Measurements from ENCODE around the gene FOXP1.

The FOXP1 gene

DNA sequence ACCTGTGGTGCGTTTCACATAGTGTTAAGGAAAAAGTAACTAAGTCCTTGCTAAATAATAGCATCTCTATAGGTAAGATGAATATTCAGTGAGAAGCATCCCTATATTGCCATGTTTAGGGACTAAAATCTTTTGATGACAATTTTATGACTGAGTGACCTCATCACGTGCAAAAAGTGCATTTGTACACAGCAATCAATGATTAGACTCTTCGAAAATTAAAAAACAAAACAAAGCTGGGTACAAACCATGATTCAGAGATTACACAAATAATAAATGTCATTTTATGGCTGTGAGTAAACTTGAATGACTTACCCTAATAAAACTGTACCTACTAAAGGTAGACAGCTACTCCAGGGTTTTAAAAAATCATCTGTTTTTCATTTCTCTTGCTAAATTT is 505.3 kb downstream of the FOXP1 start:
- no peak for TF ChIP-seq ZNF274 (IDR thresholded peaks at IDR 0.05; ENCODE audit: low read depth, low read length)
- no peak overlapping the region for H3K4me3 ChIP-seq (ENCODE audit: low read length)

DNA sequence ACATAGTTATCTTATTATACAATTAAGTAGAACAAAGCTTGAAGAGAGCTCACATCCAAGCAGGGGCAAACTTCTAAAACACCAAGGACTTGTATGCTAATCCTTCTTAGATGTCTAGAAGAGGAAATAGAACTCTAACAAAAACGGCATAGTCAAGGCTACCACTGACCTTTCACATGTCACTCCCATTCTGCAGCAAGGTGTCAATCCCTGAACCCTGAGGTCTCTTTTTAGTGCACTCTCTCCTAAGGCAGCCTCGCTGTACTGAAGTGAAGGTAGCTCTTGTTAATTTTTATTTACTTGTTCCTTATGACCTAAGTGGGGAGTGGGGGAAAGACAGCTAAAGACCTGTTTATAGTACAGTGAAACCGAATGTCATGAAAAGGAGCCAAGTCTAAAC is 506.5 kb downstream of the FOXP1 start:
- no peak for TF ChIP-seq ZNF274 (IDR thresholded peaks at IDR 0.05; ENCODE audit: low read depth, low read length)
- no peak overlapping the region for H3K4me3 ChIP-seq (ENCODE audit: low read length)

DNA sequence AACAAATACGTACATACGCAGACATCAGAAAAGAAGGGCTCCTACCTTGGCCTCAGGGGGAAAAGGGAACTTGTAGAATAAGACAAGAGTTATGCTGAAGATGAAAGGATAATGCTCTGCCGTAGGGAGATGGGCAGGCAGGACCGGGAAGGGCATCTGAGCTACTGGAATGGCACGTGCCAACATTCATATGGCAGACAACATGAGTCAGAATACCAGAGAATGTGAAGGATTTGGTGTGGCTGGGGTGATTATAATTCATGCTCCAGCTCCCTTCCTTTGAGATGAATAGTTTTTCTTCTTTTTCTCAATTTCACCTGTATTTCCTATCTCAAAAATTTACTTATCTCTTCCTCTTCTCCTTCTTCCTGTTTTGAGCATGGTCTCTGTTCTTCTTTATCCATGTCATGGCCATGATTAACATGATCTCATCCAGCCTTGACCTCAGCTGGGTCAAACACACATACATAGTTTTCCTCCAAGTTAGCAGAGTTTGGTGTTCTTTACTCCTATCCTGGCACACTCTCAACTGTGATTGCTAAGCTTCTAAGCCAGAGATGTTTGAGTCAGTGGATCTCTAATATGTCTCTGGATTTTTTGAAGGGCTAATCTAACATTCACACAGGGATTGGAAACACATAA is 507.0 kb downstream of the FOXP1 start:
- TF ChIP-seq ZNF274 (IDR thresholded peaks at IDR 0.05; ENCODE audit: low read depth, low read length): no peak
- no peak overlapping the region for H3K4me3 ChIP-seq (ENCODE audit: low read length)

DNA sequence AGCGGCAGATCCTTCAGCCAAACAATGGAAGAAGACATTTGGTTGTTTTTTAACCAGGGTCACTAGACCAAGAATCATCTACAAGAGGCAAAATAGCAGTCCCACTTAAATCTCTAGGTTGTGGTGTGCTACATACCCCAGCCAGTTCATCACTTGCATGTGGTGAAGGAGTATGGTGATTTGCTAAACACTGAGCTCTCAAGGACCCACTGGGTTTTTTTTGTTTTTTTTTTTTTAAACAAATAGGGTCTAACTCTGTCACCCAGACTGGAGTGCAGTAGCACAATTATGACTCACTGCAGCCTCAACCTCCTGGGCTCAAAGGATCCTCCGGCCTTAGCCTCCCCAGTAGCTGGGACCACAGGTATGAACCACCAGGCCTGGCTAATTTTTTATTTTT is 508.0 kb downstream of the FOXP1 start:
- H3K4me3 ChIP-seq (ENCODE audit: low read length): no peak overlapping the region
- no peak for TF ChIP-seq ZNF274 (IDR thresholded peaks at IDR 0.05; ENCODE audit: low read depth, low read length)

DNA sequence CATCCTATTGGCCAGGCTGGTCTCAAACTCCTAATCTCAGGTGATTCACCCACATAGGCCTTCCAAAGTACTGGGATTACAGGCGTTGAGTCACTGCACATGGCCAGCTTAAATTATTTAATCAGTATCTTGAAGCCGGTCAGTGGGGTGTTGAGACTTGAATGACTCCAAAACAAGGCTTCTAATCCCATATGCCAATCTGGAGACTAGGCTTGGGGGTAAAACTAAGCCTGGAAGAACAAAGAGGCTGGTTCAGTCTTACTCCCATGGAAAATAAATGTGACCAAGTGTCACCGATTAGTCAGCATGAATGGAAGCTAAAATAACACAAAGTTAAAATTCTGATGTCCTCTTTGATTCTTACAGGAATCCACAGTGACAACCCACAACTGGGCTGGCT is 509.1 kb downstream of the FOXP1 start:
- no peak overlapping the region for H3K4me3 ChIP-seq (ENCODE audit: low read length)
- no peak for TF ChIP-seq ZNF274 (IDR thresholded peaks at IDR 0.05; ENCODE audit: low read depth, low read length)

DNA sequence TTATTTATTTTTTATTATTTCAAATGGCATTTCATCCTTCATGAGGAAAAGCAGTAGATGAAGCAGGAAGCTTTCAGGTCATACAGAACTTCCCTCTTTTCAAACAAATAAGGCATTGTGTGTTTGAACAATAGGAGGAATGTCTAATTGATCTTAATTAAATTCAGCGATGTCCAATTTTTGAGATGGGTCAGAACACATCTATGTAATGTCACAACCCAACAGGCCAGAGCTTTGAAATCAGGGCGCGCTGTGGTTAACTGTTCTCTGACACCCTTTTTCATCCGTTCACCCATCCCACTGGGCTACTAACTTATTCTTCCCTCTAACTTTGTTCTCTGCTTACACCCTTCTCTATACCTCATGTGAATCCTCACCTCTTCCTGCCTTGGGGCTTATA is 510.5 kb downstream of the FOXP1 start:
- no peak overlapping the region for H3K4me3 ChIP-seq (ENCODE audit: low read length)
- TF ChIP-seq ZNF274 (IDR thresholded peaks at IDR 0.05; ENCODE audit: low read depth, low read length): no peak

DNA sequence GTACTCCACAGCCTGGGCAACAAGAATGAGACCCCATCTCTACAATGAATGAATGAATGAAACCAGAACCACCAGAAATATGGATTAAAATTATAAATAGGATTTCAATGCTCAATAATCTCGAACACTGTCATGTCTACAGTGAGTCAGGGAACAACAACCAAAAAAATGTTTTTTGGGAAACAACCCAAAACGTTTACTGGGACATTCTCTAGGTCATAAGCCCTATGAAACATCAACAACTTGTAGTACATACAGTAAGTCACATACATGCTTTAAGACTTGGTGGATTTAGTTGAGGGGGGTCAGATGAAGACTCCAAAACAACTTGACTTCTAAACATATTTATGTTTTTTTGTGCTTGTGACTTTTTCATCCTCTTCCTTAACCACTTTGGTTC is 511.2 kb downstream of the FOXP1 start:
- TF ChIP-seq ZNF274 (IDR thresholded peaks at IDR 0.05; ENCODE audit: low read depth, low read length): no peak
- no peak overlapping the region for H3K4me3 ChIP-seq (ENCODE audit: low read length)

DNA sequence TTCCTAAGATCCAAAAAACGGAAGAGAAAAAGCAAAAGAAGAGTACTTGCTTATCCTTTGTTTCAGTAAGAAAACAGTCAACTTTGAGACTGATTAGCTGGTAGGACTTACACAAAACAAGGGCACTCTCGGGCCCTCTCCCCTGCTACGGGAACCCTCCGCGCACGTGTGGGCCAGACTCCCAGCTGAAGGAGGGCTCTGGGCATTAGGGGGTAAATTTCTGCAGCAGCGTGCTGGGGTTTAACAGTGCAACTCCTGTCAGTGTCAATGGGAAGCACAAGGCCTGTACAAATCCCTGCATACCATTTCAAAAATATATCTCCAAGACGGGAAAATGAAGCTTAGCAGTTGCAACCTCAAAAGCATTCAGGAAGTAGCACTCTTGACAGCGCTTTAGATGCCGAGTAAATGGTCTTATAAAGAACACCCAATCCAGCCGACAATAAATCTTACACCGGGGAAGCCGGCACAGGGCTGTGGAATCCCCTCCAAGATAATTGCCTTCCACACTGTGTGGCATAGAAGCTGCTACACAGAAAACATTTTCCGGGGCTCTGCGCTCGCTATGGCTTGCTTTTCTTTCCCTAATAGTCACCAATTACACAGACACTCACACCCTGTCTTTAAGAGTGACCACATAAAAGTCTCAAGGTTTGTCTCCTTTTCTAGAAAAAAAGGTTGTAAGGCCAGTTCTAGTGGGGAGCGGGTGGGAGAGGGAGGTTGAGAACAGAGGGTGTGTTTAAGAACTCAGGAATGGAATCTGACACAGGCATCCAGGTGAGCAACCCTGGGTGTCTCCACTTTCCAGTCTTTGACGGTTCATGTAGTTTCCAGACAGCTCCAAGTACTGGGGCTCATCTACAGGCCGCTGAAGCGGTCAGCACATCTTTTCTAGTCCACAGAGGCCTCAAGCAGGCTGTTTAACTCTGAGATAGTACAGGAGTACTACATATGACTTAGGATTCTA is 512.7 kb downstream of the FOXP1 start:
- TF ChIP-seq ZNF274 (IDR thresholded peaks at IDR 0.05; ENCODE audit: low read depth, low read length): no peak
- H3K4me3 ChIP-seq (ENCODE audit: low read length): no peak overlapping the region

DNA sequence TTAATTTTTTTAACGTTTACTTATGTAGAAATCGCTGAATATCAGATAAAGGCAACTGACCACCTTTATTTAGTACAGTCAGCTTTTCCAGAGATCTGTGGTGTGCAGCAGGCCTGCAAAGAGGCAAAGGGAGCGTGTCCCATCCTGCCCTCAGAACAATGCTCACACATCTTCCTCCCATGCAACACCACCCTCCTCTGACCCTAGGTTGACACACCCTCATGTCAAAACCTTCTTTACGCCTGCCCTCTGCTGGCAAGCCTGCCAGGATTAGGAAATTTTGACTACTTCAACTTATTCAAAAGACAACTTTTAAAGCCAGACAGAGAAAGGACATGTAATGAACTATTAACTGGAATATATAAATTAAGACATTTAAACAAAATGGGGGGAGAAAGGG is 513.7 kb downstream of the FOXP1 start:
- no peak overlapping the region for H3K4me3 ChIP-seq (ENCODE audit: low read length)
- TF ChIP-seq ZNF274 (IDR thresholded peaks at IDR 0.05; ENCODE audit: low read depth, low read length): no peak

DNA sequence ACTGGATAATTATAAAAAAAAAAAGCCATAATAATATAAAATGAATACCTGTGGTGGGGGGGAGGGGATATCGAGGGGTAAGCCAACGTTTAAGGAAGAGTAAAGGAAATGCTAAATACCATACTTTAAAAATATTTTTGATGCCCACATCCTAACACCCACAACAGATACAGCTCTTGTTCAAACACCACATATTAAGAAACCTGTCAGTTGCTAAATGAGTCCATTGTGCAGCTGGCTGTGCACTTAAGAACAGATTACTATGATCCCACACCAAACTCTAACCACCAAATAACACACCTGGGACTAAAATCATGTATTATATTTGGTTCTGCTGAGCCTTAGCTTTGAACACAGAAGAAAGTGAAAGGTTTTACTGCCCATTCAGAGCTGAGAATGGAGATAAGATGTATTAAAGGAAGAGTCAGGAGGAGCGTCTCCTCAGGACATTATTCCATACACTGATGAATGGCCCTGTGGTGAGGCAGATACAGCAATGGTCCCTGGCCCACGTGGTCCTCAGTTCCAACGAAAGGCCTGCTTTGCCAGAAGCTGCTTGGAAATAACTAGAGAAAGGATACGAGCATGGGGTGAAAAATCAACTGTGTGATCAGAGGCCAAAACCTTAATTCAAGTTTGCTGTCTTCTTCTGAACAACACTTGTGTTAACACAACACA is 515.4 kb downstream of the FOXP1 start:
- no peak overlapping the region for H3K4me3 ChIP-seq (ENCODE audit: low read length)
- TF ChIP-seq ZNF274 (IDR thresholded peaks at IDR 0.05; ENCODE audit: low read depth, low read length): no peak

DNA sequence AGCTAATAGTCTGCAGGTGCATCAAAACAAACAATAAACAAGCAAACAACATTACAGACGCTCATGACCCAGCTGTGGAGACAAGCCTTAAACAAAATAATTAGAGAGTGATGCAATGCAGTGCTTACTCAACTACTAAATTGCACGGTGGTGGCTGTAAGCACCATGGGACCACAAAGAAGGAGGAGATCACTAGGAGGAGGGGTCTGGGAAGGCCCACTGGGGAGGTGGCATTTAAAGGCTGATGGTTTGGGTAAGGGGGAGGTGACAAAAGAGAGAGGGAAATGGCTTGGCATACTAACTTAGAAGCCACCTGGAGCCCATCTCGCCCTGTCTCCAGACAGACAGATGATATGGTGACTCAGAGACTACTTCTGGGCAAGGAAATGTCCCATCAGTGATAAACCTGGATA is 516.7 kb downstream of the FOXP1 start:
- H3K4me3 ChIP-seq (ENCODE audit: low read length): no peak overlapping the region
- TF ChIP-seq ZNF274 (IDR thresholded peaks at IDR 0.05; ENCODE audit: low read depth, low read length): no peak

DNA sequence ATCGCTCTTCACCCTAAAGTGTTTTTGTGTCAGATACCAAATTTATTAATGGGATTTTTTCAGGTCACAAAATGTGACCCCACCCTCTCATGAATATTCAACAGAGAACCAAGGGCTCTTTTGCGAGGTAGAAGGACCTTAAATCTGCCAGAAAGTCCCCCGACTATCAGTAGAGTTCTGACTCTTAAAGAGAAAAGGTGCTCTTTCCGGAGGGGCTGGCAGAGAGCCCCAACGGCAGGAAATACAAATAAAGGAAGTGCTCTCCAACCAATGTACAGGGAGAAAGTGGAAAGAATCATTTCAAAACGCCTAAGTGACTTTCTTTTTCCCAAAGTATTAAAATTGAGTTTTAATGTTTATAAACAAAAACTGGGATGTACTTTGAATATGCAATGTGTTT is 517.2 kb downstream of the FOXP1 start:
- H3K4me3 ChIP-seq (ENCODE audit: low read length): no peak overlapping the region
- no peak for TF ChIP-seq ZNF274 (IDR thresholded peaks at IDR 0.05; ENCODE audit: low read depth, low read length)

DNA sequence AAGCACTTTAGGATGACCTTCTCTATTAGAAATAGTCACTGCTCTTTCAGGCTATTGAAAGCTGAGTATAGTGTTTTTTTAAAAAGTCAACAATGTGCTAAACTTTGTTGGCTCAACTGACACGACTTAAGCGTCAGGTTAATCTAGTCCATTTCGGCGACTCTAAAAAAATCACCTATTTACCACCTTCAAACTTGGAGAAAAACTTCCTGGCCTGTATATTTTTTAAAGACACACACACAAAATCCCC is 517.8 kb downstream of the FOXP1 start:
- TF ChIP-seq ZNF274 (IDR thresholded peaks at IDR 0.05; ENCODE audit: low read depth, low read length): no peak

DNA sequence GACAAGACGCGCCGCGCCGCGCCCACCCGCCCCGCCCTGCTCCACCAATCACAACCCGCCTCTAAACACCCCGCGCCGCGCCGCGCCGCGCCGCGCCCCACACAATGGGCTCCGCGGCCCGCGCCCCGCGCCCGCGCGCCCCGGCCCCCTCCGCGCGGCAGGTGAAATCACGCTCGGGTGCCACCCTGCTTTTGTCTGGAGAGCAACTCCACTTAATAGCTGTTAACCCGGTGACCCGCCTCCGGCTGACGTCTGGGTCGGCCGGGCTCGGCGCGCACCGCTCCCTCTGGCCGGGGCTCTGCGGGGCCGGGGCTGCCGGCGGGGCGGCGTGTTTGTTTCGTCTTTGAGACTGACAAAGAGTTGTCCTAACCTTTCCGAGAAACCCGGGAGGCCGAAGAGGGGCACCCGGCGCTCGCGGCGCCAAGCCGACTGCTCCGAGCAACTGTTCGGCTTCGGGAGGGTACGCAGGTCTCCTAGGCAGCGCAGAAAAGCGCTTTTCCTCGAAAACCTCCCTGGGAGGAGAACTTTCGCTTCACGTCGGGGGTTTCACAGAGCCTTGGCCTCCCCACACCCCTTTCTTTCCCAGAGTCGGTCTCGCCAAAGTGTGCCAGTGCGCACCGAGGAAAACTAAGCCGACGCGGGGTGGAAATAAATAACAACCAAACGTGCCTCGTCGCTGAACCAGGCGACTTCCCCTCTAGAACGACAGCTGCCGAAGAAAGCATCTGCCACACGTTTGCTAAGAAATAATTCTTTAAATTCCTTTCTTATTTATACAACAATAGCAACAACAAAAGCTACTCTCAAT is 518.4 kb downstream of the FOXP1 start:
- peak overlapping the region; percentile 52; the same call in 1 of the 2 replicates for H3K4me3 ChIP-seq (ENCODE audit: low read length)
- TF ChIP-seq ZNF274 (IDR thresholded peaks at IDR 0.05; ENCODE audit: low read depth, low read length): no peak

More for the DNA sequence above, 517.8 kb downstream of the FOXP1 start:
- peak overlapping the region; percentile 52; the same call in 1 of the 2 replicates for H3K4me3 ChIP-seq (ENCODE audit: low read length)
